ENCODE results near the gene VPS26B.
"Not testable (repeated sequence)": the region's sequence is repeated elsewhere in the genome, so short reads cannot be mapped to it uniquely, and the experiment has no call there.

The VPS26B gene

DNA sequence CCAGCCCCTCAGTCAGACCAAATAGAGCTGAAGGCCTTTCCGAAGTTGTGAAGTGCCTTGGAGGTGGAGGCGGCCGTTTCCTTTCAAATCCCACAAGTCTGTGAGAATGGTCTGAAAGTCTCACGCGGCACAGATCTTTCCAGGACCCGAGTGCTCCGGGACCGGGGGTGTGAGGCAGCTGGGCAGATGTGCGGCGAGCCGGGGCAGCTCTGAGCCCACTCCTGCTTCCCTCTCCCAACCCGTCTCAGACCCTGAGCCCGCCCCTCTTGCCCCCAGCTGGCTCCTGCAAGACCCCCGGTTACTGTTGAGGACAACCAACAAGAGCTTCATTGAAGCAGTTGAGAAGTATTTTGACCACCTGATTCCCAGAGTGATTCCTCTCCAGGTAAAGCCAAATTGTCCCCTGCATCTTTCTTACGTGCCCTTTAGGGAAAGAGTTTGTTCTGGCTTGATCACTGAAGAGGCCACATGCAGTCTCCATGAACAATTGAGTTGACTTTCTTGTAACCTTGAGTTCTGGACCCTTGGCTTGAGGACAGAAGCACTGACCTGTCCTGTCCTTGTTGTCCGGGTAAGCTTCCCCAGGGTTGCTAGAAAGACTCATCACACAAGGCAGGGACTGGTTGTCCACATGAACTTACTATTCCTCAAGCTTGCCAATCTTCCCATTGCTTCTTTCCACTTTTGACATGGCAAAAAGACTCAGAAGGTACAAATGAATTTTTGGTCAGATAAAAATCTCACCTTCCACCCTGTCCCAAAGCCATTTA is 59.2 kb downstream of the VPS26B start:
- no peak for DNase-seq

DNA sequence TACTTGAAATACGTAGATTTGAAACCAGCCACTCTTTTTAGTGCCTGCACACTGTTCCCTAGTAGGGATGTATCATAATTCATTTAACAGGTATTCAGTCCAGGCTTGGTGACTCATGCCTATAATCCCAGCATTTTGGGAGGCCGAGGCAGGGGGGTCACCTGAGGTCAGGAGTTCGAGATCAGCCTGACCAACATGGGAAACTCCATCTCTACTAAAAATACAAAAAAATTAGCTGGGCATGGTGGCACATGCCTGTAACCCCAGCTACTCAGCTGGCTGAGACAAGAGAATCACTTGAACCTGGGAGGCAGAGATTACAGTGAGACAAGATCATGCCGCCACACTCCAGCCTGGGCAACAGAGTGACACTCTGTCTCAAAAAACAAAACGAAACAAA is 59.9 kb downstream of the VPS26B start:
- not testable (repeated sequence) for DNase-seq

DNA sequence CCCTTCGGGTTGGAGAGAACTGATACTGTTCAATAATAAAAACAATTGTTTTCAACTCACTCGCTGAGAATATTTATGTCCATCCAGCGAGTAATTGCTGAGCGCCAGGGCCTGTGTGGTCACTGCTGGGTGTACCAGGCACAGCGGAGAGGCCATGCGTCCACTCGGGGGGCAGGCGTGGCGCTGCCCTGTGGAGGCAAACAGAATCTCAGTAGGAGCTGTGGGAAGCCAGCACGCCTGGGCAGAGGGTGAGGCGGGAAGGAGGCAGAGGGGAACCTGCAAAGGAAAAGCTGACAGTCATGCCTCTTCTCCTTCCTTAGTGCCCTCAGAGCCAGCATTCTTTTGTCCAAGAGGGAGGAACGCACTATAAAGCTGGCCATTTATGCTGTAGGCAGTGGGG is 63.1 kb downstream of the VPS26B start:
- DNase-seq, result no peak

DNA sequence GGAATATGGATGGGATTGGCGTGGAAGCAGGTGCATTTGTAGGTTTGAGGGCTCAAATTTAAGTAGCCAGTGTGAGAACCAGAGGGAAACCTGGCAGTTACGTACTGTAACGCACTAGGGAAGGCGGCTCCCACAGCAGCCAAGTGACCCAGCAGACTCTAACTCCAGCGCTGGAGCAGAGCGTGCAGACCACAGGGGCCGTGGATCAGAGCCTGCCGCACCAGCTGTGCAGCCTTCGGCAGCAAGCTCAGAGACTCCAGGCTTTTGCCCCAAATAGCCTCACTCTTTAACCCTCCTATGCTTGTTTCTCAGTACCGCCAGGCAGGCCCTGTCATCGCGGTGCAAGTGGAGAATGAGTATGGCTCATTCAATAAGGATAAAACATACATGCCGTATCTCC is 64.0 kb downstream of the VPS26B start:
- no peak for DNase-seq

DNA sequence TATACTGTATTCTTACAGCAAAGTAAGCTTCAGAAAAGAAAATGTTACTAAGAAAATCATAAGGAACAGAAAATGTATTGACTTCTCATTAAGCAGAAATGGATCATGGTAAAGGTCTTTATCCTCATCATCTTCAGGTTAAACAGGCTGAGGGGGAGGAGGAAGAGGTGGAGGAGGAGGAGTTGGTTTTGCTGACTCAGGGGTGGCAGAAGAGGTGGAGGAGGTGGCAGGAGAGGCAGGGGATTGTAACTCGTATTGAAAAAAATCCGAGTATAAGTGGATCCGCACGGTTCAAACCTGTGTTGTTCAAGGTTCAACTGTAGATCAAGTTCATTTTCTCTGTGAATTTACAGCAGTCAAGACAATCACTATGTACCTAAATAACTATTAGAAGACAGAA is 64.7 kb downstream of the VPS26B start:
- no peak for DNase-seq

DNA sequence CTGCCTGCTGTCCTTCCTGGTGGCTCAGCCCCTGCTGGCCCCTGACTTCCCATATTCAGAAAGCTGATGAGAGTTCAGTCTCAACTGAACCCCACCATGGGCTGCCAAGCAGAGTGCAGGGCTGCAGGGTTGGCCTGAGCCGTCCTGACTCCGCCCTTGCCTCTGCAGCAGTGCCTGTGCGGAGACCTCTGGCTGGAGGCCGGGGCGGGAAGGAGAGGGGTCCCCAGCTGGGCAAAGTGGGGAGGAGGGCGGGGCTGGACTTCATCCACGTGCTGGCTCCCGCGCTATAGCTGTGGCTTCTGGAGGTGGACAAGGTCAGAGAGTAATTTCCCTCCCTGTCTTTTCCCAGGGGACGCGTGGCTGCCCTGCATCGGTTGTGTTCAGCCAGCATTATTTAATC is 65.3 kb downstream of the VPS26B start:
- DNase-seq, result no peak

DNA sequence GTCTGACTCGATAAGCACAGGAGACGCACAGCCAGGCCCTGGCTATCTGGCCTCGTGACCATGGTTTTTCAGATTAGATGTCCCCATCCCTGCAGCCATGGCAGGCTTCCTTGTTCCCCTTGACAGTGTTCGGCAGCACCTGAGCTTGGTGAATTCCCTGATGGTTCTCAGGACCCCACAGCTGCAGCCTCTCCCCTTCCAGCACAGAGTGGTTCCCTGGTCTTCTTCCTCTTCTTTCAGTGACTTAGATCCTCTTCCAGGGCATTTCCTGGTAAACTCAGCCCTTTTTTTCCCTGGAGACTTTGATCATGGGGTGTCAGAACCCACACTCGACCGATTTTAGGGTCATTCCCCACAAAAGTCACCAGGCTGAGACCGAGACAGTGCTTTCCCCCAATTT is 66.2 kb downstream of the VPS26B start:
- DNase-seq, result no peak

DNA sequence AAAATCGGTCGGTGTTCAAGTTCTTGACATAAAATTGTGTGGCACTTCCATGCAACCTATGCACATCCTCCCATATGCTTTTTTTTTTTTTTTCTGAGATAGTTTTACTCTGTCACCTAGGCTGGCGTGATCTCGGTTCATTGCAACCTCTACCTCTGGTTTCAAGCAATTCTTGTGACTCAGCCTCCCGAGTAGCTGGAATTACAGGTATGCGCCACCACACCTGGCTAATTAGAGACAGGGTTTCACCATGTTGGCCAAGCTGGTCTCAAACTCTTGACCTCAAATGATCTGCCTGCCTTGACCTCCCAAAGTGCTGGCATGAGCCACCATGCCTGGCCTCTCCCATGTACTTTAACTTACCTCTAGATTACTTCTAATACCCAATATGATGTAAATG is 66.7 kb downstream of the VPS26B start:
- no peak for DNase-seq

DNA sequence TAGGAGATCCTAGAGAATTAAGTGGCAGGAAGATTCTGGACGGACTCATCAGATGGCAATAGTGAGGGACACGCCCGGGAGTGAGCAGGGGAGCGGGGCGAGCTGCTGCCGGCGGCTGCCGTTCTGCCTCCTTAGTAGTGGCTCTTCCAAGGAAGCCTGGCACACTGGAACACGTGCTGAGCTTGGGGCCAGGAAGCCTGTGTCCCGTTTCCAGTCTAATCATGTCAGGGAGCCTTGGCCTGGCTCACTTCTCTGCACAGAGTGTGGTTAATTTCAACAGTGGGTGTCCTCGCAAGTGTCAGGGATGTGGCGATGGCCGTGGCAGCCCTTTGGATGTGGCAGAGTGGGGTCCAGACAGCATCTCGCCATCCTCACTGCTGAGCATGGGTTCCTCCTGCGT is 68.2 kb downstream of the VPS26B start:
- no peak for DNase-seq

DNA sequence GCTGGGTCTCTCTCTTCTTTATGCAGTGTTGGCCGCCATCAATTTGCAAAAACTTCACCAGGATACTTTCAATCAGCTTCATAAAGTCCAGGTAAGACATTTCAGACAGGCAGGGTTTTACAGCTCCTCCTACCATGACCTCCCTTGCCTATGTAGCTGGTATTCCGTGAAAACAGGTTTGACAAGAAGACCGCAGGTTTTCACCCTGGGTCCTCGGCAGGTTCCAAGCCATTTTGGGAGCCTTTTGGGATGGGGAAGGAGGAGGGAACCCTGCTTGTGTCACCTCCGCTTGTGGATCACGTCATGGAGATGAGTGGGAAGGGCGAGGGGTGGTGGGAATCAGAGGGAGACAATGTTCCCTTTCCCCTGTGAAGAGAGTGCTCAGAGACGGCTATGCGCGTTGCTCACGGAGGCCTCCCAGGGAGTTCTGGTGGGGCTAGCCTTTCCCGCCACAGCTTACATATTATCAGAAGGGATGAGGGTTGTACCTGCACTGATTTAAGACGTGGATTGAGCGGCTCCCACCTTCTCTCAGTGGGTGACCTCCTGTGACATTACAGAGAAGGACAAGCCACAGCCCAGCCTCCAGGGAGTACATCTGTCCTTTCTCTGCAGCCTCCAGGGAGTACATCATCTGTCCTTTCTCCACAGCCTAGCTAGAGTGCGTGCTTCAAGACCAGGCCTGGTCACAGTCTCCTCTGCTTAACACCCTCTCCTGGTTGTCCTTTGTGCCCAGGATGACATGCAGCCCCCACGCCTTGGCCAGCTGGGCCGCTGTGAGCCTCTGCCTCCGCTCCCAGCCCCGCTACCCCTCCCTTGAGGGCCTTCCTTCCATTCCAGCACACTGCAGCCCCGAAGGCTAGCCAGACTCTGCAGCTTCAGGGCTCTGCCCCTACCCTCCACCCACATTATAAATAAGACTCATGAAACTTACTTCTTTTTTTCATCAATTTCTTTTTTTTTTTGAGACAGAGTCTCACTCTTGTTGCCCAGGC is 68.9 kb downstream of the VPS26B start:
- DNase-seq, result no peak

DNA sequence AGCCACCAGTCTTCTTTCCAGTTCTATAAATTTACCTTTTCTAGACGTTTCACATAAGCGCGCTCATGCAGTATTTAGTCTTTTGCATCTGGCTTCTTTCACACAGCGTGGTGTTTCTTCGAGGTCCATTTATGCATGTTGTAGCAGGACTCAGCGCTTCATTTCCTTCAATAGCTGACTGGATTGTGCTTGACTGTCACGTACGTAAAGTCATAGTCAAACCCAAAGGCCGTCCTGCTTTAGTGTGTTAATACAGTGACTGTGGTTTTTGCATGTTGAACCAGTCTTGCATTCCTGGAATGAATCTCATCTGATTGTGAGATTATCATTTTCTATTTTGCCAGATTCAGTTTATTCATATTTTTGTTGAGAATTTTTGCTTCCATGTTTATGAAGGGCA is 70.2 kb downstream of the VPS26B start:
- DNase-seq, result no peak
